ENCODE data around the gene TCF21.
"Not testable (repeated sequence)": the region's sequence is repeated elsewhere in the genome, so short reads cannot be mapped to it uniquely, and the experiment has no call there.

Gene TCF21

DNA sequence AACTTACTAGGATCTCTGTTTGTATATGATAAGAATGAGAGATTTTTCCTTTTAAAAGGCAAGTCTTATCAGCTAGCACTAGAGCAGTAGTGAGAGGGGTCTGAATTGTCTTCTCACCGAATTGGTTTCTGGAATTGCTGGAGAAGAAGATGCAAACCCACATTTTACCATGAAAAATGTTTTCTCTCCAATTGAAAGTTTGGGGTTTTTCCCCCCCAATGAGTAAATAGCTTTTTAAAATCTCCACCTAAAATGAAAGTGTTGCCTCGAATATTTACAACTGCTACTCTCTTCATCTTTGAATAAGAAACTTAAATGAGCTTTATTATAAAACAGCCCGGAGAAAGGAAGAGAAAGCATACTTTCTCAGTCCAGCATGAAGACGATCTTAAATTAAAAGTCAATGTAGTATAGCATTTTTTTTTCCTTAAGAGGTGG lies 1.8 kb downstream of the TCF21 start:
- no peak for DNase-seq

DNA sequence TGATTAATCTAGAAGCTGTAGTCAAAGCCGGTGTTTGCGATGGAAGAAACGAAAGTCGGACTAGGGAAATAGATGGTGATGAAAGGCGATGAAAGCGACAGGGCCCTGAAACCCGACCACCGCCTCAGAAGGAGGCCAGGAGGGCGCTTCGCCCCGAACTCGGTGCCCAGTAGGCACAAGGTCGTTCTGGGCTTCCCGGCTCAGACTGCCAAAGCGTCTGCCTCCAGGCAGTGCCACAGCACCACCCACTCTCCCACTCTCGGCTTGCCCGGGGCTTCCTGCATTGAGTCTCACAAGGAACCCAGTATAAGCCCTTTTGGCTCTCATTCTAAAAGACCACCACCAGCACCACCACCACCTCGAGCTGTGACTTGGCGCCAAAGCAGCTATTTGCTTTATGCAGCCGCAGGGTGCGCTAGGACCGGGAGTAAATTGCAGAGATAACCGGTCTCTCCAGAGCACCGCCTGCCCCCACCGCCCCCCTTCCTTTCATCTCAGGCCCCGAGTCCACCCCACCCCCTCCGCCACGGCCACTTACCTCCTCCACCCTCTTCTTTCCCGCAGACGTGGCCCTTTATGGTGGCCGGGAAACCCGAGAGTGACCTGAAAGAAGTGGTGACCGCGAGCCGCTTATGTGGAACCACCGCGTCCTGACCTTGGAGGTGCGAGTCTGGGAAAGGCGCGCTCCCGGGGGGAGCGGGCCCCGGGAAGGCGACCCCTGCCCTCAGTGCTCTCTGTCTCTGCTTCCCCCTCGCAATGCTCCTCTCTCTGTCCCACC lies 2.4 kb downstream of the TCF21 start:
- no peak for DNase-seq

DNA sequence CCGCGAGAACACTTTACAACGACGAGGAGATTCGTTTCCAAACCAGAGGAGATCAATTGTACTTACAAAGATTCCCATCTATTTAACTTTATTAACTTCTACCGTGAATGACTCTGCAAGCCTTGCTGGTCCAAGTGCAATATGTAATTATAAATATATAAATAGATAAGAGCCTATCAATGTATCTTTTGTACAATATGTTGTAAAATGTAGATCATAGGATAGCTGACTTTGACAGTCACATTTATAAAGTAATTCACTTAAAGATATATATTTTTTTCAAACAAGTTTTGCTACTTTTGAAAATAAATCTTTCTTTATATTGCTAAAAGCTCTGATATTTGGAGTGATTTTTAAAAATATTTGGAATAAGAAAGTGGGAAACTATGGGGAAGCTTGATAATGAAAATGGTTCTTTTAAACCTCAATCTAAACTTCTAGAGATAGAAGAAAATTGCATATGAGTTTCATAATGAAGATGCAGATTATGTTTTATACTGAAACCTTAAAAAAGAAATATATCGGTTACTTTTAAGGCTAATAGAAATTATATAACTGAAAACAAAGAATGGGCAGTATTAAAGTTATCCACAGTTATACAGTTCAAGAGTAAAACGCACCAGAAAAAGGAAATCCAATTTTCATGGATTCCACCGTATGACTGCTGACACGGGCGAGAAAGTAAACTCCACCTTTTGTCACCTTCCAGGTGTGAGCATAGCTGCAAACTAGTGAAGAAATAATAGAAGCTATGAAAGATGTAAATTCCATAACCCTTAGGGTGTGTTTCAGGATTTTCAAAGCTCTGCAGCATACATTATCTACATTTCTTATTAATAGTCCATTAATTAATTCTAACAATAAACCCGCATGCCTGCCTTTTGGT lies 3.3 kb downstream of the TCF21 start:
- no peak for DNase-seq

DNA sequence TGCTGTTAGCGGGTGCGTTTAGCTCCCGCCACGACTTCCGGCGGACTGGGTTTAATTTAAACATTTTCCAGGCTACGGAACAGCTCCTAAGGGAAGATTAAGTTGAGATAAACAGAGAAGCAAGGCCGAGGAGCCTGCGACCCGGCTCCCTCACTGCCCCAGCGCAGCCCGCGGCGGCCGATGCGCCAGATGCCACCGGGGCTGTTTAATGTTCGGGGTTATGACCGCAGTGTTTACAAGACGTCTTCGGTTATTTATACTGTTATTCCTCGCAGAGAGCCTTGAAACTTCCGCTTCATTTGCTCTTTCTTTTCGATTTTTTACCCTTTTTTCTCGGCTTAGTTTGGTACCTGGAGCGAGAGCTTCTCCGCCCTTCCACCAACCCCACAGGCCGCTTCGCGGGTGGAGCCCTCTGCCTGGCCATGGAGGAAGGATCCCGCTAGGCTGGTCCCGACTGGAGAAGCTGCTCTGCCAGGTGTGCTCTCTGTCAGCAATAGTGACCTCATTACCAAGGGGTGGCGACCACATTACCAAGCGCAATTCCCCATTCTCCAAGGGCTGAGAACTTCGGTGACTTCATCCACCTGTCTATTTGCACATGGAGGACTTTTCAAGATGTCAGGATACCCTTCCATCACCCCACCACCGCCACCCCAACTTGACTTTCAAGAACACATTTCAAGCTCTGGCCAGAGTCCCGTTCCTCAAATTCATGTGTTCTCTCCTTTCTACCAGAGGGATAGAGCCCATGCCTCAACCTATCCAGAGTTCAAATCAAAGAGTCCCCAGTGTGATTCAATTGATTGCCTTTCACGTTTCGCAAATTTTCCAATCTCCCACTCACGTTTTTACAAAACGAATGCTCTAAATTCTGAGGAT lies 4.1 kb downstream of the TCF21 start:
- no peak for DNase-seq

DNA sequence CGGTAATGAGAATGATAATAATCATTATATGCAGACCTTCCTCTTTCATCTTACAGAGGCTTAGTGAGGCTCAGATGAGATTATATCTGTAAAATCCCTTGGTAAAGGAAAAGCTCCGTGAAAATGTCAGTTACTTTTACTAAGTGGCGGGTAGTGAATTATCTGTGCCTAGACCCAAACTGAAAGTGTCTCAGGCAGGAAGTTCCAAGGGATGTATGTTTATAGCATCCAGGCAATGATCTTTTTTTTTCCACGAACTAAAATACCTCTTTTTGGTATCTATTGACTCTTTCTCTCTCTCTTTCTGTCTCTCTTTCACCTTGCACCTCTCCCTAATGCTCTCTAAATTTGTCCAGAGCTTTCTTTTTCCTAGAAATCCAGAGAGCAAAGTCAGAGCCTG lies 5.0 kb downstream of the TCF21 start:
- DNase-seq: no peak

DNA sequence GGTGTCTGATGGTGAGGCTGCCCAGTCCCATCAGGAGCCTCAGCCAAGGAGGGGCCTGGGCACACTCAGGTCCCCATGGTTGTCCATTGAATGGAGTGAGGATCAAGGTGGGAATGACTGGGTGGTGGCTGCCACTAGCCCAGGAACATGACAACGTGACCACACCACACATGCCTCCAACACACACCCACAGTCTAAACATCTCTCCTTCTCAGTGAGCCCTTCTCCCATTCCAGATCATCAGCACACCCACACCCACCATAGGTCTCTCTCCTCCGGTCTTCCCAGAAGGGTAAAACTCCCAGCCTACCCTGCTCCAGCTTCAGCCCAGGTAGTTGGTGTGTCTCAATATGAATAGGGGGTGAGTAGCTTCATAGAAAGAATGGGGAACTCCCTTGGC lies 5.5 kb downstream of the TCF21 start:
- DNase-seq: no peak

DNA sequence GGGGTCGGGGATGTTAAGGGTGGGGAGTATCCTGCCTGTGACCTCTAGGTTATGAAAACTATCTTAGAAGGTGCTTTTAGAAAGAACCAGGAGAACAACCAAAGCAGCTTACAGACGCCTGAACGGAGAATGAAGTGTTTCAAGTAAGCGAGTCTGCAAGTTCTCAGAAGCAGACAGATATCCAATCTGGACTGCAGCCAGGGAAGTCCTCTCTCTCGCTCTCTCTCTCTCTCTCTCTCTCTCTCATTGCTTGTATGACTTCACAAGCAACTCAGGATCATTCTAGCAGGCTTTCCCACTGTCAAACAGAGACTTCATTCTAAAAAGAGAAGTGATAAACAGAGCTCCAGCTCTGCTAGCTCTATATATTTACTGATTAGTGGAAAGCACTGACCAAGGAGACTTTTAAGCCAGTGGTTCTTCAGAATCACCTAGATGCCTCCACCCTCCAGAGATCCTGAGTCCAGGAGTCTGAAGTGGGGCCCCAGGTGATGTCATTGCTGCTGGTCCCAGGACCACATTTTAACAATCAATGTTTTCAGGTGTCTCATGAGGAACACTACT lies 6.0 kb downstream of the TCF21 start:
- no peak for DNase-seq

DNA sequence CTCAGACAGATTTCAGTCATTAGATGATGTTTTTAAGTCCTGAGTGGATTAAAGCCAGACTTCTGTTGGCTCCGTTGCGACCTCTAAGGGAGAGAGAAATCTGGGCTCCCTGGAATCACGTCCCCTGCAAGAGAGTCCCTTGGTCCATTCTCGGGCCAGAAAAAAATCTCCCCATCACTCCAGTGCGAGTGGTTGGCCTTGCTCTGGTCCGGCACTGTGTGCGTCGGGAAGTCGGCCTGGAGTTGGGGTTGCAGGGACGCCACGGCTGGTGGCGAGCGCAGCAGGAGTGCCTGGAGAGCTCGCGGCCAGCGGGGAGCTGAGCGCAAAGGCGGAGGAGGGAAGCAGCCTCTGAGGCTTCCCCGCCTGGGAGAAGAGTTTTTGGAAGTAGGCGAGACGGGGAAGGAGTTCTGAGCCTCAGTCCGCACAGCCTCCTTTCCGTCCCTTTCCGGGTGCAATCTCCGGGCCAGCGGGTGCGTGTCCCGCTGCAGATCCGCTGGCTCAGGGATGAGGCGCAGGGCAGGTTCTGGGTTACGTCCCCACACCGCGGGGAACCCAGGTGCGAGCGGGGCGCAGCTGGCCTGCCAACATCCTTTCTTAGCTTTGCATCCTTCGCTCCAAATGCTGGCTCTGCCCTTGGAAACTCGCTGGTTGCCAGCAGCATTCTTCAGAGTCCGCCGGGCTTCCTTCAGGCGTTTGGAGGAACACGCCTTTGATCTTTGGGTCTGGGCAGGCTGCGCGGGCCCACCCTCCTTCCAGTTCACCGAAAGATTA lies 6.8 kb downstream of the TCF21 start:
- no peak for DNase-seq

DNA sequence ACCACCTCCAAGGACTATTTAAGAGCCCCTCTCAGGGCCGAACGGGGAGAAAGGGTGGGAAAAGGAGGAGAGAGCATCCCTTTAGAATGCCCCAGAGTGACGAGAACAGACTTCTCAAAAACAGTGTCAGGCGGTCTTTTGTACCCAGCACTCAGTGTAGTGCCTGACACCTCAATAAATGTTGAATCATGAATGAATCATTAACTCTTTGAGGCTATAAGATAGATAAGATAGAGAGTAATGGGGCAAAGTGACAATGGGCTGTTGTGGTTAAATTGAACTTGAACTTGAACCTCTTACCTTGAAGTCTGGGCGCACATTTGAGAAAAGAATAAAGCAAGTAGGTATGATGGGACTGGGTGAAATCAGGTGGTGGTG lies 7.4 kb downstream of the TCF21 start:
- no peak for DNase-seq

DNA sequence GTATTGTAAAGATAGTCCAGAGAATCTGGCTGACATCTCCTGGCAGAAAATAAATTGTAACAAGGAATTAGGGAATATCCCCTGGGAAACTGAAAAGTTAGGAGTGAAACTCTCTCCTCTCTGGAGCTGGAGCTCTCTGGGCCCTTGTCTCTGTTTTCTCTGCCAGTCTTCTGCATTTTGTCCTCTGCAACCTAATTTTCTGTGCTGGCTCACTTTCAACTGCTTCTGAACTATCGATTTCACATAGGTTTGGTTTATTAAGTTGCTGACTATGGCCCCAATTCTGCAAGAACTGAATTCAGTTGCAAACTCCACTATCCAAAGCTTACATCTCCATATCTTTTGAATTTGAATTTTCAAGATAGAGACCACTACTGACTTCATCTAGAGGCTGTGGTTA lies 9.3 kb downstream of the TCF21 start:
- DNase-seq: no peak

DNA sequence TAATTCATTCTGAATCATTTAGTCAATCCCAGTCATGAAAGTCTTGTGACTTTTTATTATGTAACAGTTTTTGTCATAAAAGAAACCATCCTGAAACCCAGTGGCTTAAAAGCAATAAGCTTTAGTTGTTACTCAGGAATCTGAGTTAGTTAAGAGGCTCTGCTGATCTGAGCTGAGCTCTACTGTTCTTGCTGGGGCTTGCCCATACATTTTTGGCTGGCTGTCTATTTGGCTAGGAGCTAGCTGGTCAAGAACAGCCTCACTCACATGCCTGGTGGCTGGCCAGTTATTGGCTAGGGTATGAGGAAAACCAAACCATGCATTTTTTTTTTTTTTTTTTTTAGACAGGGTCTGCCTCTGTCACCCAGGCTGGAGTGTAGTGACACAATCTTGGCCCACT lies 10.6 kb downstream of the TCF21 start:
- DNase-seq: no peak

DNA sequence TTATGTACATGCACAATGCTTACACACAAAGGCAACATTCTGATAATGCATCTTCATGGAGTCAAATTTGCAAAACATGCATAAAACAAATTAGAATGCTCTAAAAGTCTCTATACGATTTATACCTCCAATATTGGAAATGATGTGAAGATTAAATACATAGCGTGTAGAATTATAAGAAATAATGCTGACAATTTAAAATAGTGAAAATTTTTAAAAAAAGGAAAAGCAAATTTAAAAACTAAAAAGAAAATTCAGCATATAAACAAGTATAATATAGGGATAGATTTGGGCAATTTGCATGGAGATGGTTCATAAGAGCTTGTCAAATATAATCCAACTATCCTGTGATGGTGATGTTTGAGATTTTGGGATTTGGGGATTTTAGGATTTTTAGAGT lies 14.9 kb downstream of the TCF21 start:
- DNase-seq: no peak

DNA sequence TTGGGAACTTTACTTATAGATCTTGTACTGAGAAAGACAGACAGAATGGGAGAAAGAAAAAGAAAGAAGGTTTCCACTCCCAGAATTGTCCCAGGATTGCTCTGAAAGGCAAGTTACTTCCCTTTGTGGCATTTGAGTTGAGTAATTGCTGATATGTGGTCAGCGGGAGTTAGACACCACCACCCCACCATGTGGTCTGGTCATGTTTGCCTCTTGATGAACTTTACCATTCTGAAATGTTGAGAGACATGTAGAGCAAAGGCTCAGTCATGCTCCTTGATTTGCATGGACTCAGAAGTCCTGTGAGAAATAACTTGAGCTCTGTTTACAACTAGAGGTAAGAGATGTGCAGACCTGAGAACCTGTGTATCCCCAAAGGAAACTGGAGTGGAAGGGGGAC lies 17.1 kb downstream of the TCF21 start:
- no peak for DNase-seq

DNA sequence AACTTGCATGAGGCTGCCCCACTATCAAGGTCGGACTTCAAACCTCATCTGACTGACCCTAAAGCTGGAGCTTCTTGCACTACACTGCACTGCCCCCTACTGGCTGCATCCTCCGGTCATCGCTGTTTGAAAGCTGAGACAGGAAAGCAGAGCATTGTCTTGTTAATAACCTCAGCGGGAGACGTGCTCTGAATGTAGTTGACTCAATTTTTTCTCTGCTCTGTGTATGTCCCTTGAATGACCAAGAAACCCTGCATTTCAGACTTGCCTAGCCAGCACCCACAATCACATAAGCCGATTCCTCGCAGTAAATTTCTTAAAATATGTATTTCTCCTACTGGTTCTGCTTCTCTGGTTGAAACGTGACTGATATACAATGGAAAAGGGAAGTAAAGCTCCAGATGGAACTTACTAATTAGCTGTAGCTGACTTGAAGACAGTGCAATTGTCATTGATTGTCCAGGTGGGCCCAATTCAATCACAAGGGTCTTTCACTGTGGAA lies 27.8 kb downstream of the TCF21 start:
- DNase-seq: peak; percentile 59

DNA sequence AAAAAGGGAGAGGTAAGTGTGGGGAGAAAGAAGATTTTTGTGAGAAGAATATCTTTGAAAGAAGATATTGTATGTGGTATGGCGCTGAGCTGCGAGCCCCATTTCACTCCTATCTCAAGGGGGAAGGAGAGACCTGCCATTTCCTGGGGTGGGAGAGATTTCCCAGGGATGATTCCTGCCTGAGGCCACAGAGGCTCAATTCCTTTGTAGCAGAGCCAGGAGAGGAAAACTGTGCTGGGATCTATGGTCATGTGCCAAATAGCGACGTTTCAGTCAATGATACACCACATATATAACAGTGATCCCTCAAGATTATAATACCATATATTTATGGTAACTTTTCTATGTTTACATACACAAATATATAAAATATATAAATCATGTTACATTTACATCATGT lies 28.9 kb downstream of the TCF21 start:
- no peak for DNase-seq

DNA sequence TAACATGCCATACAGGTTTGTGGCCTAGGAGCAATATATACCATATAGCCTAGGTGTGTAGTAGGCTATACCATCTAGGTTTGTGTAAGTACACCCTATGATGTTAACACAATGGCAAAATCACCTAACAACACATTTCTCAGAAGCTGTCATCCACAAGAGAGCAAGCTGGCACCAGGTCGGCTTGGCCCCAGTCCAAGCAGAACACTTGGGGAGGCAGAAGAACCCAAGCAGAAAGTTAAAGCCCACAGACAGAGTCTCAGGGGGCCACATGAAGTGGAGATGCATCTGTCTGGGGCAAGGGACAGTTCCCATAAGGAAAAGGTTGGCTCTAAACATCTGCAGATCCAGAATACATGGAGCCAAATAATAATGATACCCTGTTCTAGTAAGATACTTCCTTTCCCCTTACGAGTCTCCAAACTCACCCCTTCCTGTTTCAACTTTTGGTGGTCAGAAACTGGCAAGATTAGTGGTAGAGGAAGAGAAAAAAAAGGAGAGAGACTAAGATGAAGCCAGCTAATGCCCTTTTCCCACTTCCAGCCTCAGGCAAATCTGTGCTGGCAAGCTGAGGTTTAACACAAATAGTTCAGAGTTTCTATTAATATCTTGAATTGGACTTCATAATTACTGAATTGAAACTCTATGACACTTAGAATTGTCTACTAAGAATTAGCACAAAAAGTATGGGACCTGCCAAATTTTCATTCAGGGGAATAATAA lies 29.5 kb downstream of the TCF21 start:
- DNase-seq: no peak

DNA sequence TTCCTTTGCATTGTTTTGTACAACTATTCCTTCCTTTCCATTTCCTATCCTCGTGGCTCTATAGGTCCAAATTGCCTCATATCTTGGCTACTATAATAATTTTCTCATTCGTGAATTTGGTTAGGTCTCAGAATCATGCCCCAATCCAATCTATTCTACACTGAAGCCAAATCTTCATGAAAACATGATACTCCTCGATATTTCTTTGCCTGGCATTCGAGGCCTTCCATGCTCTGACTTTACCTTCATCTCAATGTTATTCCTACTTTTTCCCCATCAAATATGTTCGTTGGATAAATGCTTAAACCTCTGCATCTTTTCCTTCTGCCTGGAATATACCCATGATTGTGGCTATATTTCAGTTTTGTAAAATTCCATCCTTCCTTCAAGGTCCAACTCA lies 30.4 kb downstream of the TCF21 start:
- no peak for DNase-seq

DNA sequence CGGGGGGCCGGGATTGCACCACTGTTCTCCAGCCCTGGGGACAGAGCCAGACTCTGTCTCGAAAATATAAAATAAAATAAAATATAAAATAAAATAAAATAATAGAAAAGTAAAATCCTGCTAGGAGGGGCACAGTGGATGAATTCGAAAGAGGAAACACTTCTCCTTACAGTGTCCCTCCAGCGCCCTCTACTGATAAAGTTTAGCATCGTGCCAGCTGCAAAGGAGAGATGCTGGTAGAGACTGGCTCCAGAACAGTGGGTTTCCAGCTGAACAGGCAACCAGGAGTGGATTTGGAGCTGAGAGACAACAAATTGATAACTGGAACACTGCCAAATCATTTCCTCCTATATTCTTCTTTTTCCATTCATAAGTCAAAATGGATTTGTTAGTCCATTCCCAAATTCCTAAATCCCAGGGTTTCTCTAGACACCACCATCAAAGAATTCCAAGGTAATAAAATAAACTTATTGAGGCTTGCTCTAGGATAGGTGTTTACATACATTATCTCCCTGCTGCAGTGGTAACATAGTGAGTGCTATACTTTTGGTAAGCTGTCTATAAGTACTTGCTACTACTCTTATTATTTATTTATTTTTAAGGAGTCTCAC lies 32.4 kb downstream of the TCF21 start:
- DNase-seq: peak; percentile 68

DNA sequence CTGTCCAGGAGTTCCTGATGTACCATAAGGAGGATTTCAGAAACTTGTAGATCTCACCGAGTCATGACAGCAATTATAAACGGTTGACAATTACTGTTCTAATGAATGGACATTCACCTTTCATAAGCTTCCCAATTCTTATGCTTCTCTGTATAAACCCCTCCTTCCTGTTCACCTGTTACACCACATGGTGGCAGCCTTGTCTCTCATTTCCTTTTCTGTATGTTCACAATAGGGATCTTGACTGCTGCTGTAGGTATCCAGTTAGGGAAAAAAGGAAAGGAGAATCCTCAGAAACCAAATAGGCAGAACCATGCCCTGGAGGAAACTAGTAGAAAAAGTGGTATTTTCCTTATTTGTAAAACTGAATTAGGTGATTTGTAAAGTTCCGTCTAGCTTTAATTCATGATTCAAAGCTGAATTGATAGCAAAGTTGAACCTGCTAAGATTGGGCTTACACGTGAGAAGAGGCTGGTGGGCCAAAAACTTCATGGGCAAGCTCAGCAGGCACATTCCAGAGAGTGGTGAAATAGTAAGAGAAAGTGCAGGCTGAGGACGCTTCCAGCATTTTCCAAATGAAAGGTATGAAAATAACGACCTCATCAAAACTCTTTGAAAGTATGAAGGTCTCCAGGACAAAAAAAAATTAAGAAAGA lies 35.2 kb downstream of the TCF21 start:
- peak; percentile 69 for DNase-seq

DNA sequence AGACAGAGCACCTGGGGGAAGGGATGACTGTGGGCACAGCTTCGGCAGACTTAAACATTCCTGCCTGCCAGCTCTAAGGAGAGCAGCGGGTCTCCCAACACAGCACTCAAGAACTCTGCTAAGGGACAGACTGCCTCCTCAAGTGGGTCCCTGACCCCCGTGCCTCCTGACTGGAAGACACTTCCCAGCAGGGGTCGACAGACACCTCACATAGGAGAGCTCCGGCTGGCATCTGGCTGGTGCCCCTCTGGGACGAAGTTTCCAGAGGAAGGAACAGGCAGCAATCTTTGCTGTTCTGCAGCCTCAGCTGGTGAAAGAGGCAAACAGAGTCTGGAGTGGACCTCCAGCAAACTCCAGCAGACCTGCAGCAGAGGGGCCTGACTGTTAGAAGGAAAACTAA lies 42.3 kb downstream of the TCF21 start:
- not testable (repeated sequence) for DNase-seq
